Subcutaneous abdominal adipose tissue (tissue), 5 donors: ENCODE measurements around the gene ABI3BP.
A peak's percentile ranks its signal among the peaks of the same experiment; 100 is the strongest.

Experiments
- H3K27ac ChIP-seq: one replicate; pipeline ENCODE4 v1.7.0; 2013; ENCODE audit warnings: low read depth, mild to moderate bottlenecking, inconsistent platforms, low read length, moderate library complexity
- H3K27me3 ChIP-seq, 5 donors: one replicate each; pipeline ENCODE4 v1.7.0; 2013; ENCODE audit warnings: low read length in 5 of 5, inconsistent platforms in 1 of 5; ENCODE audit not compliant: control insufficient read depth in 5 of 5, insufficient read depth in 4 of 5
- H3K36me3 ChIP-seq, 5 donors: one replicate each; pipeline ENCODE4 v1.7.0; 2013; ENCODE audit warnings: low read length in 5 of 5; ENCODE audit not compliant: control insufficient read depth in 5 of 5, insufficient read depth in 5 of 5
- H3K4me1 ChIP-seq, 5 donors: one replicate each; pipeline ENCODE4 v1.7.0; 2013; ENCODE audit warnings: low read length in 5 of 5, mild to moderate bottlenecking in 3 of 5, moderate library complexity in 1 of 5; ENCODE audit not compliant: control insufficient read depth in 5 of 5, insufficient read depth in 5 of 5
- H3K4me3 ChIP-seq, 5 donors: one replicate each; pipeline ENCODE4 v1.7.0; 2013; ENCODE audit warnings: low read length in 5 of 5, low read depth in 1 of 5
- H3K9ac ChIP-seq, 5 donors: one replicate each; pipeline ENCODE4 v1.7.0; 2013; ENCODE audit warnings: low read length in 5 of 5, mild to moderate bottlenecking in 4 of 5, moderate library complexity in 3 of 5
- H3K9me3 ChIP-seq, 5 donors: one replicate each; pipeline ENCODE4 v1.7.0; 2013; ENCODE audit warnings: low read length in 5 of 5; ENCODE audit not compliant: control insufficient read depth in 5 of 5
- donor health status: healthy.
- donor health status: healthy.
- donor health status: healthy.
- donor health status: healthy.
- donor health status: healthy.

The ABI3BP gene

GRCh38 chr3:100971798-100972197 lies 21.4 kb downstream of the ABI3BP start:
- no peak overlapping the region for H3K27ac ChIP-seq
- peaks cover 0 to 7% (median 0%) of the 10 kb centered on the region in 5 donors for H3K4me1 ChIP-seq
- no peaks in the 10 kb centered on the region for H3K27me3 ChIP-seq
- no peak overlapping the region for H3K4me3 ChIP-seq
- H3K36me3 ChIP-seq = no peaks in the 10 kb centered on the region
- H3K9me3 ChIP-seq = no peaks in the 10 kb centered on the region
- H3K9ac ChIP-seq = no peak overlapping the region

GRCh38 chr3:100970477-100970990 lies 22.7 kb downstream of the ABI3BP start:
- H3K27ac ChIP-seq = no peak overlapping the region

GRCh38 chr3:100968932-100969906 lies 24.0 kb downstream of the ABI3BP start:
- Histone ChIP-seq H3K27ac (peak overlapping the region; percentile 37), H3K27me3 (no peaks in the 10 kb centered on the region), H3K4me1 (peaks cover 0 to 3% (median 0%) of the 10 kb centered on the region in 5 donors), H3K36me3 (no peaks in the 10 kb centered on the region), H3K9me3 (no peaks in the 10 kb centered on the region), H3K9ac (no peak overlapping the region), H3K4me3 (no peak overlapping the region)

More at GRCh38 chr3:100970477-100970990, 22.7 kb downstream of the ABI3BP start:
- Histone ChIP-seq H3K9me3 (no peaks in the 10 kb centered on the region), H3K27me3 (no peaks in the 10 kb centered on the region), H3K4me3 (no peak overlapping the region), H3K36me3 (no peaks in the 10 kb centered on the region), H3K9ac (no peak overlapping the region), H3K4me1 (peaks cover 0 to 3% (median 0%) of the 10 kb centered on the region in 5 donors)

GRCh38 chr3:100966807-100967206 lies 26.4 kb downstream of the ABI3BP start:
- H3K9me3 ChIP-seq = no peaks in the 10 kb centered on the region
- H3K4me1 ChIP-seq = no peaks in the 10 kb centered on the region
- no peak overlapping the region for H3K4me3 ChIP-seq
- no peaks in the 10 kb centered on the region for H3K36me3 ChIP-seq
- H3K27ac ChIP-seq = no peak overlapping the region
- no peaks in the 10 kb centered on the region for H3K27me3 ChIP-seq
- H3K9ac ChIP-seq = no peak overlapping the region

GRCh38 chr3:100966049-100966491 lies 27.2 kb downstream of the ABI3BP start:
- H3K9me3 ChIP-seq = peaks cover 0 to under 1% (median 0%) of the 10 kb centered on the region in 5 donors
- no peaks in the 10 kb centered on the region for H3K27me3 ChIP-seq
- no peak overlapping the region for H3K4me3 ChIP-seq
- no peaks in the 10 kb centered on the region for H3K36me3 ChIP-seq
- H3K9ac ChIP-seq = no peak overlapping the region
- no peak overlapping the region for H3K27ac ChIP-seq
- H3K4me1 ChIP-seq = no peaks in the 10 kb centered on the region

GRCh38 chr3:100963041-100963440 lies 30.2 kb downstream of the ABI3BP start:
- Histone ChIP-seq H3K4me3 (no peak overlapping the region), H3K9ac (no peak overlapping the region), H3K4me1 (no peaks in the 10 kb centered on the region), H3K36me3 (no peaks in the 10 kb centered on the region), H3K27ac (no peak overlapping the region), H3K27me3 (no peaks in the 10 kb centered on the region), H3K9me3 (peaks cover 0 to 15% (median 9%) of the 10 kb centered on the region in 5 donors)

GRCh38 chr3:100957261-100957986 lies 35.8 kb downstream of the ABI3BP start:
- Histone ChIP-seq H3K27ac (peak overlapping the region; percentile 43), H3K4me3 (no peak overlapping the region), H3K36me3 (no peaks in the 10 kb centered on the region), H3K4me1 (no peaks in the 10 kb centered on the region), H3K9ac (no peak overlapping the region), H3K27me3 (no peaks in the 10 kb centered on the region), H3K9me3 (peaks cover 0 to 15% (median 9%) of the 10 kb centered on the region in 5 donors)

GRCh38 chr3:100956276-100956675 lies 36.9 kb downstream of the ABI3BP start:
- Histone ChIP-seq H3K27ac (peak overlapping the region; percentile 43), H3K27me3 (no peaks in the 10 kb centered on the region), H3K36me3 (no peaks in the 10 kb centered on the region), H3K4me3 (no peak overlapping the region), H3K9me3 (peaks cover 0 to 15% (median 9%) of the 10 kb centered on the region in 5 donors), H3K4me1 (no peaks in the 10 kb centered on the region), H3K9ac (no peak overlapping the region)

GRCh38 chr3:100954990-100955389 lies 38.2 kb downstream of the ABI3BP start:
- Histone ChIP-seq H3K9ac (no peak overlapping the region), H3K9me3 (peaks cover 0 to 9% (median 4%) of the 10 kb centered on the region in 5 donors), H3K4me3 (no peak overlapping the region), H3K4me1 (no peaks in the 10 kb centered on the region), H3K36me3 (no peaks in the 10 kb centered on the region), H3K27me3 (no peaks in the 10 kb centered on the region), H3K27ac (peak overlapping the region; percentile 54)
